Stimulated activated CD8-positive, alpha-beta memory T cell treated with anti-CD3 and anti-CD28 coated beads, Interleukin-12 subunit alpha, Interleukin-12 subunit beta, amount 100 ng/mL, for 24 hours (primary cell): Measurements from ENCODE around the gene LYPD5.
"Not testable (repeated sequence)": the region's sequence is repeated elsewhere in the genome, so short reads cannot be mapped to it uniquely, and the experiment has no call there.

Experiments used
- DNase-seq: peaks from one replicate; pipeline ENCODE4 v3.0.0-alpha.2; 2020; ENCODE audit errors: extremely low read depth

LYPD5 gene

DNA sequence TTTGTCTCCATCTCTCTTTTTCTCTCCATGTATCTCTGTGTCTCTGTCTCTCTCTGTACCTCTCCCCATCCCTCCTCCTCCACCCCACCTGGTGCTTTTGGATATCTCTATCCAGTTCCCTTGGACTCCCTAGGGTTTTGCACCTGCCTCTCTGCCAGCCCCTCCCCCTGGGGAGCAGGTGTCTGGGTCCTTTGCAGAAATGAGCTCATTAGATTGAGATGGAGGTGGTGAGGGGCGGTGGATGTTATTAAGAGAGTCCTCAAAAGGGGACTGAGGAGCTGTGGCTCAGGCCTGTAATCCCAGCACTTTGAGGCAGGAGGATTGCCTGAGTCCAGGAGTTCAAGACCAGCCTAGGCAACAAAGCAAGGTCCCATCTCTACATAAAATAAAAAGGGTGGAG, 23.6 kb downstream of the LYPD5 start:
- DNase-seq, result no peak

DNA sequence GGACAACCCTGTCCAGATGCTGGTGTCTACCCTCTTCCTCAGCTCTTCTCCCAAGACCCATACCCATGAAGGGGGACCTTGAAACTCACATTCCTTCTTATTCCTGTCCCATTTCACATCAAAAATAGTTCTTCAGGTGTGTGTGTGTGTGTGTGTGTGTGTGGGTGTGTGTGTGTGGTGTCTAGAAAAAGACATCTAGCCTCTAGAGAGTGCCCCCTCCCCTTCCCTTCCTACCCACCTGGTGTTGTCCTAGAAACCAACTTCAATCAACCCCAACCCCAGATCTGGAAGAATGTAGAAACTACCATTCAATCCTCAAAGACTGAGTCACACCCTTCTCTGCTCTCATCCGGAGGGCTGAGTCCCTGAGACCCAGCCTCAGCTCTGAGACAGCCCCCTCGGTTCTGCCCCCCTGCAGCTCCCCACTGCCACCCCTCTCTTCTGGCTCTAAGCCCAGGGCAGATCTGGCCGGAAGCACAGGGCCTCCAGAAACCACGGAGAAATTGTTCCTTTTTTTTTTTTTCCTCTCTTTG, 25.0 kb downstream of the LYPD5 start:
- no peak for DNase-seq

- DNase-seq, result no peak
These were observed 26.0 kb downstream of the LYPD5 start for GRCh38 chr19:43776286-43776685.

GRCh38 chr19:43775299-43775890, 26.9 kb downstream of the LYPD5 start:
- DNase-seq, result no peak

GRCh38 chr19:43774940-43775258, 27.3 kb downstream of the LYPD5 start:
- not testable (repeated sequence) for DNase-seq

- DNase-seq, result no peak
These were observed 27.9 kb downstream of the LYPD5 start for GRCh38 chr19:43774103-43774939.

DNA sequence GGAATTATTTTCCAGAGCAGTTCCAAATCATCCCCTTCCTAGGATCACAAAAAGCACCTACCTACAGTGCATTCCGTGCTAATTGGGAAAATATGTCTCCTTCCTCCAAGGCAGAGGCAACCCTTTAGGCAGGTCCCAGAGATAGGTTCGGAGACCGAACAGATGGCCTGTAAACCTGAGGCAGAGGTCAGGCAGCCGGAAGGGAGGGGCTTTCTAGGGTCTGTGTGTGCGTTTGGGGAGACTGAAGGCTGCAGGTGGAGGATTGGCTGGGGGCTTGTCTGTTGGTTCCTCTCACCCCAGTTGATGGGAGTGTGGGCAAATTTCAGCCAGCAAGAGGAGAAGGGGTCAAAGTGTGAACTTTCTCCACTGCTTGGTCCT, 28.5 kb downstream of the LYPD5 start:
- no peak for DNase-seq

- no peak for DNase-seq
These were observed 33.0 kb downstream of the LYPD5 start for GRCh38 chr19:43769256-43769655.

DNA sequence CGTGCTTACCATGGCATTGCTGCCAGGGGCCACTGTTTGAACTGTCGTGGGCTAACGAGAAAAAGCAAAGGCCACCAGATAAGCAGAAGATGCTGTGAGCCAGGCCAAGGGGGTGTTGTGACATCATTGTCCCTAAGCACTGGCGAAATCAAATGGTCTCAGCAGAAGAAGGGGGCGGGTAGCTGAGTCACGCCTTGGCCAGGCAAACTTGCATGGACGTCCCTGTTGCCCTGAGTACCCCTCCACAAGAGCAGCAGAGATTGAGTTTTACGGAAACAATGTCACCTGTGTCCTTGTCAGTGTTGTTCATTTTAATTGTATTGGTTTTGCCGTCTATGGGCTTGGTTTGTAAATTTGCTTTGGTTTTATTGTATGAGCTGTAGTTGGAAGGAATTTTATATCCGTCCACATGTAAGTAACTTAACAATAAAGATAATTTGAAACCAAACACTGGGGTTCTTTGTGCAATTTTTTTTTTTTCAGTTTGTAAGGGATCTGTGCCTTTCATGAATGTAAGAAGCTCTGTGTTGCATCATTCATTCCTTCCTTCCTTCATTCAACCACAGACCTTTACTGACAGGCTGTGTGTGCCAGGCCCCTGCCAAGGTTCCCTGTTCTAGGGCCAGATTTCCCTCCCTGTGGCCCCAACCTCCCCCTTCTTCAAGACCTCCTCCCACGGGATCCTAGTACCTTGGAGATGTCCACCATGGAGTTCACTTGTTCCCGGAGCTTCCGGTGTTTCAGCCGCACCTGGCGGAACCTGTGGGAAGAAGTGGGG, 33.8 kb downstream of the LYPD5 start:
- DNase-seq, result no peak

GRCh38 chr19:43767818-43768217, 34.4 kb downstream of the LYPD5 start:
- no peak for DNase-seq

- DNase-seq, result no peak
These were observed 34.9 kb downstream of the LYPD5 start for GRCh38 chr19:43767316-43767715.

- DNase-seq, result no peak
These were observed 35.5 kb downstream of the LYPD5 start for GRCh38 chr19:43766755-43767043.

DNA sequence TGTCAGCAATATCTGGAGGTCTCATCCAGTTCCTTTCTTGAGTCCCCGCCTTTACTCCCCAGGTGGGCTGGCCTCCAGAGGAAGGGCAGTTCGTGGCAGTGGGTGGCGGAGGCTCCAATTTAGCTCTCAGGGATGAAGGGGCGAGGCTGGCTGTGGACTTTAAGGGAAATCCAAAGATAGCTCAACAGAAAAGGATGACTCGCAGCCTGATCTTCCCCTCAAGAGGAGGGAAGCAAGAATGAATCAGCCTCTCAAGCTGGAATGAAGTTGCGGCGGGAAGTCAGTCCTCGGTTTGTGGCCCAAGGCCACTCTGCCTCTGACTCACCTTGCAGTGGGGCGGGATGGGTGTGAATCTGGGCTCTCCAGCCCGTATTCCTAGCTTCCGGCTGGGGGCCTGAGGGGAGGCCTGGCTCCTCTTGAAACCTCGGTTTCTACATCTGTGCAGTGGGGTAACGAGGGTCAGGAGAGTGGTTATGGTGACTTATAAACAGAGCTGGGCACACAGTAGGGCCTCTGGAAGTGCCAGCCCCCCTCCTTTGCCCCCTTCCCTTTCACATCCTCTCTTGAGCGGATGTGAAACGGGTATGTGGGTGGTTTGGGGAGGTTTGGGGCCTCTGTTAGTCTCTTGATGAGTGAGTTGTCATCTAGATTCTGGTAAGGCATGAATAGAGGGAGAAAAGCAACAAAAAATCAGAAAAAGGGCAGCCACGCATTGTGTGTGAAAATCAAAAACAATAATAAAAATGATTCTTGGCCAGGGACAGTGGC, 37.0 kb downstream of the LYPD5 start:
- peak; percentile 65 for DNase-seq

DNA sequence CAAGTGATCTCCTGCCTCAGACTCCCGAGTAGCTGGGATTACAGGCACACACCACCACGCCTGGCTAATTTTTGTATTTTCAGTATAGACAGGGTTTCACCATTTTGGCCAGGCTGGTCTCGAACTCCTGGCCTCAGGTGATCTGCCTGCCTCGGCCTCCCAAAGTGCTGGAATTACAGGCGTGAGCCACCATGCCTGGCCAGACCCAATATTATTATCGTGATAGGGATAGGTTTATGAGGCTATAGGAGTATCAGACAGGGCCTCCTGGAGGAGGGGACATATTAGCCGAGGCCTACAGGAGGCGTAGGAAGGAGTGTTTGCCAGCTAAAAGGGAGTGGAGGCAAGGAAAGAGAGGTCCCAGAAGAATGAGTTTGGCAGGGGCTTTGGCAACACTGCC, 37.6 kb downstream of the LYPD5 start:
- DNase-seq, result not testable (repeated sequence)

GRCh38 chr19:43763473-43763939, 38.7 kb downstream of the LYPD5 start:
- DNase-seq, result no peak

DNA sequence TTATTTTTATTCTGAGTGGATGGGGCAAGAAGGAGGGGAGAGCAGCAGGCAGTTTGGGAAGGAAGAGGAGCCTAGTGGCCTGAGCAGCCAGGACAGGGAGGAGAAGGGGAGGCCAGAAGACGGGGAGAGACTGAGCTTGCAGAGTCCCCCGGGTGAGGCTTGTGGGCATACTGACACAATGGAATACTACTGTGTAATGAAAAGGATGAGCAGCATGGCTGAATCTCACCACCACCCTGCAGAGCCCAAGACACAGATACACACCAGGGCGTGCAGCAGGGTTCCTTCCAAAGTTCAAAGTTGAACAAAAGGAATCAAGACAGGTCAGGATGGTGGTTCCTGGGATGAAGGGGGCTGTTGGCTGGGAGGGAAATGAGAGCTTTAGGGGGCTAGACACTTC, 39.4 kb downstream of the LYPD5 start:
- DNase-seq, result no peak

DNA sequence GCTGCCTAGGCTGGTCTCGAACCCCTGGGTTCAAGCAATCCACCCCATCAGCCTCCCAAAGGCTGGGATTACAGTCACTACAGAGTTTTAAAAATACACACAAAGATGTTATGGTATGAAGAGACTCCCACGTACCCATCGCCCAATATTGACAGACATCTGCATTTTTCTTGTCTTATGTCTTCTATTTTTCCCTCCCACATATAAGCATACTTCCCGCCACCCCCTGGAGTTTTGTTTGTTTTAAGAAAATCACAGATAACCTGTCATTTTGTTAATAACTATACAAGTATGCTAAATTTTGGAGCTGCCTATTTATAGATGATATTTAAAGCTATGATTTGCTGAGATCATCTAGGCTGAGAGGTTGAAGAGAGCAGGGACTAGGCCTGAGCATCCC, 41.3 kb downstream of the LYPD5 start:
- DNase-seq, result no peak

- no peak for DNase-seq
These were observed 42.7 kb downstream of the LYPD5 start for GRCh38 chr19:43759515-43759914.

- peak; percentile 42 for DNase-seq
These were observed 46.9 kb downstream of the LYPD5 start for GRCh38 chr19:43755256-43755801.

- peak; percentile 95 for DNase-seq
These were observed 47.6 kb downstream of the LYPD5 start, which contains the start of gene SMG9 for GRCh38 chr19:43754503-43755255. Gene SMG9, minus strand, starts transcription at chr19:43754962. Its CDS starts 4,221 bp downstream, at chr19:43750741.

GRCh38 chr19:43754253-43754502, 48.1 kb downstream of the LYPD5 start:
- no peak for DNase-seq
